ENCODE measurements around the gene NAT16.

NAT16 gene

DNA sequence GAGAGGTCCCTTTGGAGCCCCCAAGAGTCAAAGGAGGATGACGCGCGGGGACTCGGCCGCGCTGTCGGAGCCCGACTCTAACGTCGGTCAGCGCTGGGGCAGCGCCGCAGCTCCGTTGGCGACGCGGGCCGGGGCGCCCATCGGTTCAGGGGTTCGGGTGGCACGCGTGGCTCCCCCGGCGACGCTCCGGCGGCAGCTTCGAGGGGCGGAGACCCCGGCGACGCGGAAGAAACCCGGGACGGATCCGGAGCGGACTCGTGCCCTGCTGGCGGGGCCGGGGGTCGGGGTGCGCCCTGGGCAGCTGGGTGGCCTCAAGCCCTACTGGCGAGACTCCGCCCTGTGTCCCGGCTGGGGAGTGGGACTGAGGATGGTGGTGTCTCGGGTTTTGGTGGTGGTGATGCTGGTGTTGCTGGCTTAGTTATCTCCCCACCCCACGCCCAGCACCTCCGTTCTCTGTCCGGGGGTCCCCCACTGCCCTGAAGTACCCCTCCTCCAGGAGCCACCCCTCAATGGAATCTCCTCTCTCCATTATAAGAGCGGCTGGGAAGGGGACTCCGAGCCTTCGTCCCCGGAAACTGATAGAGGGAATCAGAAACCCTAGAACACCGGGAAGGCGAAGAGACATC, at the start of gene NAT16:
NAT16 (minus strand) TSS at position 164 of the 626 bp plus-strand sequence. CDS start 5,486 bp downstream, outside the sequence.
- TF ChIP-seq, protein P1, sequence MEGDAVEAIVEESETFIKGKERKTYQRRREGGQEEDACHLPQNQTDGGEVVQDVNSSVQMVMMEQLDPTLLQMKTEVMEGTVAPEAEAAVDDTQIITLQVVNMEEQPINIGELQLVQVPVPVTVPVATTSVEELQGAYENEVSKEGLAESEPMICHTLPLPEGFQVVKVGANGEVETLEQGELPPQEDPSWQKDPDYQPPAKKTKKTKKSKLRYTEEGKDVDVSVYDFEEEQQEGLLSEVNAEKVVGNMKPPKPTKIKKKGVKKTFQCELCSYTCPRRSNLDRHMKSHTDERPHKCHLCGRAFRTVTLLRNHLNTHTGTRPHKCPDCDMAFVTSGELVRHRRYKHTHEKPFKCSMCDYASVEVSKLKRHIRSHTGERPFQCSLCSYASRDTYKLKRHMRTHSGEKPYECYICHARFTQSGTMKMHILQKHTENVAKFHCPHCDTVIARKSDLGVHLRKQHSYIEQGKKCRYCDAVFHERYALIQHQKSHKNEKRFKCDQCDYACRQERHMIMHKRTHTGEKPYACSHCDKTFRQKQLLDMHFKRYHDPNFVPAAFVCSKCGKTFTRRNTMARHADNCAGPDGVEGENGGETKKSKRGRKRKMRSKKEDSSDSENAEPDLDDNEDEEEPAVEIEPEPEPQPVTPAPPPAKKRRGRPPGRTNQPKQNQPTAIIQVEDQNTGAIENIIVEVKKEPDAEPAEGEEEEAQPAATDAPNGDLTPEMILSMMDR (IDR thresholded peaks at IDR 0.05; ENCODE audit: low read depth, low read length, missing control alignments): no peak
- no peak for DNase-seq (ENCODE audit: extremely low read depth, low read depth)
- H3K4me3 ChIP-seq (replicated peaks; ENCODE audit: low read depth, low read length): no peak within 1 kb of the TSS

DNA sequence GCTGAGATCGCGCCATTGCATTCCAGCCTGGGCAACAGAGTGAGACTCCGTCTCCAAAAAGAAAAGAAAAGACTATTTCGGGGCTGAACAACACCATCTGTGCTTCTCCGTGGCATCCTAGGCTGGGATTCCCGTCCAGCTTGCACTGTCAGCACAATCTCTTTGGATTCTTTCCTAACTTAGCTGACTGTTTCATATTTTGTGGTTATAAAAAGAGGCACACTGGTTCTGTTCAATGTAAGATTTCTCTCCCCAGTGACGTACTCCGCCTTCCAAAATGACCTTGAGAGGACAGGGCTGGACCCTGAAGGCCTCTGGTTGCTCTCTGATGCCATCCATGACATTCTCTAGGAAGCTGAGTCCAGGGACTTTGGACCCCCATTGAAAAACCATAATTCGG, 46.6 kb upstream of the NAT16 start:
- H3K4me3 ChIP-seq (replicated peaks; ENCODE audit: low read depth, low read length): no peak overlapping the region
- TF ChIP-seq, protein P1 (IDR thresholded peaks at IDR 0.05; ENCODE audit: low read depth, low read length, missing control alignments): no peak

DNA sequence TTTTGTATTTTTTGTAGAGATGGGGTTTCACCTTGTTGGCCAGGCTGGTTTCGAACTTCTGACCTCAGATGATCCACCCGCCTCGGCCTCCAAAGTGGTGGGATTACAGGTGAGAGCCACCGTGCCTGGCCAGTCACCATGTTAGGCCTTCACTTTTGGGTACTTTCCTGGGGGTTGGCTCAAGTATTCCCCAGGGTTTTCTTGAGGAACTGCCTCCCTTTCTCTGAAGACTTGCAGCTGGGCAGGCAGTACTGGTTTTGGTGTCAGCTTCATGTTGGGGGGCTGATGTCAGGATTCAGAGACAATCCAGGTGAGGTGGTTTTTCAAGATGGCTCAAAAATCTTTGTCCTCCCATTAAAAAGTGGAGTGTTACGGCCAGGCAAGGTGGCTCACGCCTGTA, 45.6 kb upstream of the NAT16 start:
- TF ChIP-seq, protein P1 (IDR thresholded peaks at IDR 0.05; ENCODE audit: low read depth, low read length, missing control alignments): no peak
- DNase-seq (ENCODE audit: extremely low read depth, low read depth): no peak
- H3K4me3 ChIP-seq (replicated peaks; ENCODE audit: low read depth, low read length): no peak overlapping the region

More for the DNA sequence above, 46.6 kb upstream of the NAT16 start:
- no peak for DNase-seq (ENCODE audit: extremely low read depth, low read depth)

DNA sequence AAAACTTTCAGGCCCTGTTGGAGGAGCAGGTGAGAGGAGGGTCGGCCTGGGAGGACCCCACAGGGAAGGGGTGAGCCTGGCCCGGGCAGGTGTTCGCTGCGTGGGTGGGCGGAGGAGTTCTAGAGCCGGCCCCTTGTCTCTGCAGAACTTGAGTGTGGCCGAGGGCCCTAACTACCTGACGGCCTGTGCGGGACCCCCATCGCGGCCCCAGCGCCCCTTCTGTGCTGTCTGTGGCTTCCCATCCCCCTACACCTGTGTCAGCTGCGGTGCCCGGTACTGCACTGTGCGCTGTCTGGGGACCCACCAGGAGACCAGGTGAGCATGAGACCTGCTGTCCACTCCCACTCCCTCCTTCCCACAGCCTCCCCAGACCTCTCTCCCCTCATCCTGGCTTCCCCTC, 43.4 kb upstream of the NAT16 start:
- no peak for DNase-seq (ENCODE audit: extremely low read depth, low read depth)
- TF ChIP-seq, protein P1 (IDR thresholded peaks at IDR 0.05; ENCODE audit: low read depth, low read length, missing control alignments): no peak

DNA sequence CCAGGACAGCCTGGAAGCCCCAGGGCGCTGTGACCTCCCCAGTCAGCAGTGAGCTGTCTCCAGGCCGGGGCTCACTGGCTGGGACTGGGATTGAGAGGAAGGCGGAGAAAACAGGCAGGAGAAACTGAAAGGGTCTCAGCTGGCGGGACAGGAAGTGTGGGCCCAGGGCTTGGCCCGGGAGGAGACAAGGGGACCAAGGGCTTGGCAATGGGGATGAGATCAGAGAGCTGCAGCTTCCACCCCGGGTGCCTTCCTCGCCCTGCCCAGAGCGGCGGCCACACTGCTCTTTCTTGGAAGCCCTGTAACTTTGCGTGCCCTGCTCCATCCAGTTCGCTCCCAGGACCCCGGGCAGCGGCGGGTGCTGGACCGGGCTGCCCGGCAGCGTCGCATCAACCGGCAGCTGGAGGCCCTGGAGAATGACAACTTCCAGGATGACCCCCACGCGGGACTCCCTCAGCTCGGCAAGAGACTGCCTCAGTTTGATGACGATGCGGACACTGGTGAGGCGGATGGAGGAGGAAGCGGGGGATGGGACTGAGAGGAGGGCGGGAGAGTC, 42.3 kb upstream of the NAT16 start:
- H3K4me3 ChIP-seq (replicated peaks; ENCODE audit: low read depth, low read length): no peak overlapping the region
- DNase-seq (ENCODE audit: extremely low read depth, low read depth): no peak
- TF ChIP-seq, protein P1 (IDR thresholded peaks at IDR 0.05; ENCODE audit: low read depth, low read length, missing control alignments): no peak

More for the DNA sequence above, 43.4 kb upstream of the NAT16 start:
- H3K4me3 ChIP-seq (replicated peaks; ENCODE audit: low read depth, low read length): no peak overlapping the region

DNA sequence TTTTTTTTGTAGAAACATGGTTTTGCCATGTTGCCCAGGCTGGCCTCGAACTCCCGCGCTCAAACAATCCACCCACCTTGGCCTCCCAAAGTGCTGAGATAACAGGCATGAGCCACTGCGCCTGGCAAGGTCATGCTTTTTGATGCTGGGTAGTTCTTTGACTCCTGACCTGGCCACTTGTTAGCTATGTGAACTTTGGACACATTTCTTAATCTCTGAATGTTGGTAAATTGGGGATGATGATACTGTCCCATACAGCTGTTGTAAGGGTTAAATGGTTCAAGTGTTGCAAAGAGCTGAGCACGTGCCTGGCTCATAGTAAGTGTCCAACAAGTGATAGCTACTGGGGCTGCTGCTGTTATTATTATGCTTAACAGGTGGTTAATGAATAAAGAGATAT, 40.2 kb upstream of the NAT16 start:
- TF ChIP-seq, protein P1 (IDR thresholded peaks at IDR 0.05; ENCODE audit: low read depth, low read length, missing control alignments): no peak
- H3K4me3 ChIP-seq (replicated peaks; ENCODE audit: low read depth, low read length): no peak overlapping the region
- no peak for DNase-seq (ENCODE audit: extremely low read depth, low read depth)

Data from HFF-Myc (cell line).